Islet of Langerhans (tissue), 1 donor: ENCODE measurements around the gene TM4SF18.
A peak's percentile ranks its signal among the peaks of the same experiment; 100 is the strongest.
"Not testable (repeated sequence)": the region's sequence is repeated elsewhere in the genome, so short reads cannot be mapped to it uniquely, and the experiment has no call there.

Experiments
- FAIRE-seq: peaks from one replicate; lab custom pipeline; 2011; peaks lifted over from hg19 to GRCh38; lab: Jason Lieb, UNC

TM4SF18 gene

GRCh38 chr3:149368674-149369497 lies 35.5 kb upstream of the TM4SF18 start:
- FAIRE-seq = no peak

GRCh38 chr3:149368201-149368673 lies 34.8 kb upstream of the TM4SF18 start:
- no peak for FAIRE-seq

DNA sequence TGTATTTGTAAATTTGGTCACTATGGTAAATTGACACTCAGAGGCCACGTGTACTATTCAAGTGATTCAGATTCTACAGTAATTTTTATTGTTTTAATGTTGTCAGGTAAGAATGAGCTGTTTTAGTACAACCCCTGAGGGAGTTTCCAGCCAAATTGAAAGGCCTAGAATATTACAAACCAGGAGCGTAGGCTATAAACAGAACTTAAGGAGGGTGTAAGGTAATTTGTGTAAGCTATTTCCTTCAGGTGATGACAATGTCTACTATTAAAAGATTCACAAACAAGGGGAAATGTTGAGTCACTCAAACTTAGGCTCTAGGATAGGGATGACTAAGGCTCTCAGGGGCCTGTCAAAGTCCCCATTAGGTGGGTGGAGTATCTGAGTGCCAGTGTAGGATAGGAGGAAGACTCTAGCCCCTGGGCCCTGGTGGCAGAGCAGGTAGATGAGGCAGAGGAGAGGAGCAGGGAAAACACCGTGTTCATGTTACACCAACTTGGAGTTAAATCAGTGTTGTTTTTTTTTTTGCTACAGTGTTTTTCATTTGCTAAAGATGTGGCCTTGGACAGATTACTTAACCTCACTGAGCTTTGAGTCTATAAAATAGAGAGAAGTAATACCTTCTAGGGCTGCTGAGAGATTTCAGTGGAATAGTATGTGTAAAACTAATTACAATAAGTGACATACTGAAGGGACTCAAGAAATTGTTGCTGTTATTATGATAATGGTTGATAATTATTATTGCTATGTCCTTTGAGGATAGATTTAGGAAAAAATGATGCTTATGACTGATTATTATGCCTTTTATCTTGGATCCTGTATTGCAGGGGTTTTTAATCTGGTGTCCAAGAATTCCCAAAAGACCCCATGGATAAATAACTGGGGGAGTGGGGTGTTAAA lies 33.8 kb upstream of the TM4SF18 start:
- FAIRE-seq = peak; percentile 88

- FAIRE-seq = no peak
Measured at GRCh38 chr3:149366031-149366430, 32.6 kb upstream of the TM4SF18 start.

GRCh38 chr3:149364624-149365023 lies 31.2 kb upstream of the TM4SF18 start:
- FAIRE-seq = no peak

- FAIRE-seq = no peak
Measured at GRCh38 chr3:149363053-149363452, 29.6 kb upstream of the TM4SF18 start.

DNA sequence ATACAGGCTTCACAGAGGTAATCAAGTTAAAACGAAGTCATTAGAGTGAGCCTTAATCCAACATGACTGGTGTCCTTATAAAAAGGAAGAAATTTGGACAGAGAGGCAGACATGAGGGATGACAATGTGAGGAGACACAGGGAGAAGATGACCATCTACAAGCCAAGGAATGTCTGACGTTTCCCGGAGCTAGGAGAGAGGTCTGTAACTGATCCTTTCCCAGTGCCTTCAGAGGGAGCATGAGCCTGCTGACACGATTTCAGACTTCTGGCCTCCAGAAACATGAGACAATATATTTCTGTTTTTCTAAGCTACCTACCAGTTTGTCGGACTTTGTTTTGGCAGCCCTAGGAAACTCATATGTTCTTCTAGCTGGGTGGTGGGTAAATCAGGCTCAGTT lies 28.9 kb upstream of the TM4SF18 start:
- no peak for FAIRE-seq

DNA sequence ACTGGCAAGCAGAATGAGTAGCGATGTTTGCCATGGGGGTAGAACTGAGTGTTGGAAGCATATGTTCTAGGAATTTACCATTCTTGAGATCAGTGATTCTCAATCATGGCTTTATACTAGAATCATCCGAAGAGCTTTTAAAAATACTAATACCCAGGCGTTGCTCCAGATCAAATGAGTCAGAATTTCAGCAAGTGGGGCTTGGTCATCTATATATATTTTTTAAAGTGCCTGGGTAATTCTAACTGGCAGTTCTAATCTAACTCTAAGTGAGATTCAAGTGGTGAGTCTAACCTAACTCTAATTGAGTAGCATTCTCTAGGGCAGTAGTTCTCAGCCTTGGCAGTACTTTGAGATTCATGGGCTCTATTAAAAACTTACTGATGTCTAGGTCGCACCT lies 23.2 kb upstream of the TM4SF18 start:
- no peak for FAIRE-seq

DNA sequence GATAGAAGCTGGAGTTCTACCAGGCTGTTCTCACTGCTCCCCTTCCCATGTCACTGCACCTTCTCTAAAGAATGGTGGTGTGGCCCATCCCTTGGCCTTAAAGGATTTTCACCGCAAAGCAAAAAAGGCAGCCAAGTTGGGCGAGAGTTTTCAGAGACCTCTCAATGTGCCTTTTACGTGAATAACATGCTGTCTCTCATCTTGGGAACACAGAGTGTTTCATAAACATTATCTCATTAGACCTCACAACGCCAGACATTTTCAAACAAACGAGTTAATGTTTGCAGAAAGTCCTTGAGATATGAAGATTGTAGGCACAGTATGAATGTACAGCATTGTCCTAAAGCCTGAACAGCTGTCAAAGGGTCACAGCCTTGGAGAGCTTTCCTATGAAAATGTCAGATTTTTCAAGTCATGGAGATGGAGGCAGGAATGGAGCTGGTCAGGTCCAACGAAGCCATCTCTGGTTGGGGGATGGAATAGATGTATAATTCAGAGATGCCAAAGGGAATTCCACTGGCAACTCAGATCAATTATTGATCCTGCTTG lies 22.7 kb upstream of the TM4SF18 start:
- no peak for FAIRE-seq

DNA sequence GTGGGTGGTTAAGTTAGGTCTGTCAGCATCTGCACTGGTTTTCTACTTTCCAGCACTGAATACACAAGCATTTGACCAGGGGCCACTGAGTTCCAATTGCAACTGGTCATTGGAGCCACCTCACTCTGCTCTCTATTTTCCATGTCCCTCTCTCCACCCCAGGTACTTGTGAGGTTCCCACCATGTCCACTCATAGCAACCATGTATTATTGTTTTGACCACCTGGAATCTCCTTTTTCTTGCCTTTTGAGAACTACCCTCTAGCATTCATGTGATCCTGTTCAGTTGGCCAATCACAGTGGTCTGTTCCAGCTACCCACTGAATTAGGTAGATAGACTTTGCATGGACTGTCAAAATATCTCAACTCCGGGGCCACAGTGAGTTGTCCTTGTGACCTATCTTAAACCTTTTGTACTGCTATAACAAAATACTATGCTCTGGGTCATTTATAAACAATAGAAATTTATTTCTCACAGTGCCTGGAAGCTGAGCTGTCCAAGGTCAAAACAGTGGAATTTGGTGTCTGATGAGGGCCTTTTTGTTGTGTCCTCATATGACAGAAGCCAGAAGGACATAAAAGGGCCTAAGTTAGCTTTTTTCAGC lies 20.2 kb upstream of the TM4SF18 start:
- no peak for FAIRE-seq

- no peak for FAIRE-seq
Measured at GRCh38 chr3:149352556-149352955, 19.1 kb upstream of the TM4SF18 start.

GRCh38 chr3:149343951-149344350 lies 10.5 kb upstream of the TM4SF18 start:
- no peak for FAIRE-seq

DNA sequence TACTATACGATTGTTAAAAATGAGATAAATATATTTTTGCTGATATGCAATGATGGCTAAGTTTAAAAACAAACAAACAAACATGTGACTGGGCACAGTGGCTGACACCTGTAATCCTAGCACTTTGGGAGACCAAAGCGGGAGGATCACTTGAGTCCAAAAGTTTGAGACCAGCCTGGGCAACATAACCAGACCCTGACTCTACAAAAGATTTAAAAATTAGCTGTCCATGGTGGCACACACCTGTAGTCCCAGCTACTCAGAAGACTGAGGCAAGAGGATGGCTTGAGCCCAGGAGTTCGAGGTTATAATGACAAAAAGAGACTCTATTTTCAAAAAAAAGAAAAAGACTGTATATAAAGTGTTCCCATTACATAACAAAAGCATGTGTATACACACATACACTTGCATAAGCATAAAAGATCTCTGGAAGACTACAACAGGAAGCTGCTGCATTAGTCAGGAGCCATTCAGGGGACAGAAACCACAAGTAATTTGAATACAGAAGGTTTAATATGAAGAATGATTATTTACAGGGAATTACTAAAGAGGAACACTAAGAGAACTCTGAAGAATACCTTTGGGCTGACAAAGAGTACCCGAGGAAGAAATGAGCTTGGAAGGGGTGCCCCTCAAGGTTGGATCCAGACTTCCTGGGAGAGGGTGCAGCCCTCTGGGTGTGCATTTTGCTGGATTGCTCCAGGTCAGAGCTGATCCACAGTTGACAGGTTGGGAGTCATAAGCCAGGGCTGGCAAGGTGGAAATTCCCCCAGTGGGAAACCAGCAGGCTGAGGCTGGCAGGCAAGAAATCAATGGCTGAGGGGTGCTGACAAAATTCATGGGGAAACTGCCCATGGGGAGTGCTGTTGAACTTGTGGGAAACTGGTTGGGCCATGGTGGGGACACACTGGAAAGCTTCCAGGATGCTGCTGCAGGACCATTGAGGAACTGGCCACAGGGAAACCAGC lies 9.3 kb upstream of the TM4SF18 start:
- FAIRE-seq = no peak

GRCh38 chr3:149340310-149340933 lies 7.0 kb upstream of the TM4SF18 start:
- no peak for FAIRE-seq

DNA sequence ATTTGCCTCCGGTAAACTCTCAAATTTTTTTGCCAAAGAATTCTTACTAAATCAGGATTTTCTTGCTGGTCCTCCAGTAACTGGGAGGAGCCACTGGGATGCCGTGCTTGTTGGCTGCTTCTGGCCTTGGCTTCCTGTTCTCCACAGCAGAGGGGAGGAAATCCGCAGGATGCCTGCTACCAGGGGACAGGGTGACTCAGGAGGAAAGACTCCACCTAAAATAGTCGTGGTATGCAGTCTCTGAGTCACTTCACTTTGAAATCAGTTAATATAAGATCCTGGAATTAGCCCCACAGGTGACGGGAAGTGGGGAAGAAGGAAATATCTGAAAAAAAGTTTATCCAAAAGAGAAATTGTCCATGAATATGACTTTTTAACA lies 6.5 kb upstream of the TM4SF18 start:
- FAIRE-seq = peak; percentile 27

DNA sequence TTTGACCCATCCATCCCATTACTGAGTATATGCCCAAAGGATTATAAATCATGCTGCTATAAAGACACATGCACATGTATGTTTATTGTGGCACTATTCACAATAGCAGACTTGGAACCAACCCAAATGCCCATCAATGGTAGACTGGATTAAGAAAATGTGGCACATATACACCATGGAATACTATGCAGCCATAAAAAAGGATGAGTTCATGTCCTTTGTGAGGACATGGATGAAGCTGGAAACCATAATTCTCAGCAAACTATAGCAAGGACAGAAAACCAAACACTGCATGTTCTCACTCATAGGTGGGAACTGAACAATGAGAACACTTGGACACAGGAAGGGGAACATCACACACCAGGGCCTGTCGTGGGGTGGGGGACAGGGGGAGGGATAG lies 4.0 kb upstream of the TM4SF18 start:
- FAIRE-seq = not testable (repeated sequence)

GRCh38 chr3:149336925-149337324 lies 3.5 kb upstream of the TM4SF18 start:
- no peak for FAIRE-seq

- no peak for FAIRE-seq
Measured at GRCh38 chr3:149332771-149333170, 665 bp downstream of the TM4SF18 start.

DNA sequence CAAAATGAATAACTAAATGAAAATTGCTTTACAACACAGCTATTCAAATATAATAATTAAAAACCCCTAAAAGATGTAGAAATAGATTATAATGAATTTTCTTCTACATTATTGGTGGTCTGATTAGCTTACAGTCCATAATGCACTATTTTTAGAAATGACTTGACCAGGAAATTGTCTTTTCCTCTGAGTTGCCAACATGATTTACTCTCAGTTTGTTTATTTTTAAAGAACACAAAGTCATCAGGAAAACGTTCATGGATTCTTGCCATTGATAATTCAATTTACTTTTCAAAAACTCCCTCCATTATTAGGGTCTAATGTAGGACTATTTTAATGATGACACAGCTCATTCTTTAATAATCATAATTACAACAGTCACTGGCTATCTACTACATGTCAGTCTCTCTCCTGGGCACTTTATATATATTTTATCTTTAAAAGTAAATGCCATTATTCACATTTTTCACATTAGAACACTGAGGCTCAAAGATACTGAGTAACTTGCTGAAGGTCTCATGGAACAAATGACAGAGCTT lies 1.1 kb downstream of the TM4SF18 start:
- FAIRE-seq = no peak

DNA sequence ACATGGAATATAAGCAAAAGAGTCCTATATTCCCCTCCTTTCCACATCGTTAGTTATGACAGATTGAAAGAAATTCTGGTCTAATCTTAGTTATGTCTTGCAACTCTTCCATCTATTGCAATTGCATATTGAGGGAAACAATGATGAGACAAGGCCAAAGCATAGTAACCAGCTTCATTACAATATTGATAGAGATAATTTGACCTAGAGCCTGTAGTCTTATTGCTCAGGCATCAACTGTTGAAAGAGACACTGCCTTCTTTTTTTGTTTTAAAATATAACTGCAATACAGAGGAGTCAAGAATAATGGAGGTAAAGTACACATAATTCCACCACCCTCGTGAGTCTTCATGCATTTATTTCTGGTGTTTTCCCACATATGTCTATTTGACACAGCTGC lies 2.0 kb downstream of the TM4SF18 start:
- no peak for FAIRE-seq
